ENCODE data around the gene COMP. TPM values are rescaled to one million over a fixed set of nuclear protein-coding genes. Genes with fewer than 3 reads are reported as not detected.

COMP gene
- total and polyA plus RNA-seq, 2 experiments from 2014 or later, result 0.09 to 0.46 TPM

- no peak for TF ChIP-seq CTCF (IDR thresholded peaks at IDR 0.05; ENCODE audit: low read depth, low read length)
- H3K4me1 ChIP-seq (ENCODE audit: low read depth), result peaks cover 10% of the 10 kb centered on the region
- no peaks in the 10 kb centered on the region for H3K27me3 ChIP-seq
- no peak overlapping the region for H3K4me3 ChIP-seq
- H3K36me3 ChIP-seq, result no peaks in the 10 kb centered on the region
- H3K9me3 ChIP-seq (ENCODE audit: low read depth), result no peaks in the 10 kb centered on the region
- H3K27ac ChIP-seq, result no peak overlapping the region
- peak in 1 of 2 donors; percentile 41 for DNase-seq (ENCODE audit: low read depth in 1 of 2, low spot score in 1 of 2)
These were observed 27.2 kb downstream of the COMP start for GRCh38 chr19:18763674-18764590.

GRCh38 chr19:18762125-18763023 is 28.7 kb downstream of the COMP start:
- Histone ChIP-seq H3K9me3 (ENCODE audit: low read depth) (no peaks in the 10 kb centered on the region), H3K36me3 (no peaks in the 10 kb centered on the region), H3K27ac (no peak overlapping the region), H3K4me3 (no peak overlapping the region), H3K27me3 (no peaks in the 10 kb centered on the region), H3K4me1 (ENCODE audit: low read depth) (peaks cover 4% of the 10 kb centered on the region)
- peak; percentile 31 to 79 for DNase-seq (ENCODE audit: low read depth in 1 of 2, low spot score in 1 of 2)
- no peak for TF ChIP-seq CTCF (IDR thresholded peaks at IDR 0.05; ENCODE audit: low read depth, low read length)

- Histone ChIP-seq H3K4me1 (ENCODE audit: low read depth) (peaks cover 4% of the 10 kb centered on the region), H3K27ac (no peak overlapping the region), H3K9me3 (ENCODE audit: low read depth) (no peaks in the 10 kb centered on the region), H3K27me3 (no peaks in the 10 kb centered on the region), H3K4me3 (no peak overlapping the region), H3K36me3 (no peaks in the 10 kb centered on the region)
- no peak for DNase-seq (ENCODE audit: low read depth in 1 of 2, low spot score in 1 of 2)
- TF ChIP-seq CTCF (IDR thresholded peaks at IDR 0.05; ENCODE audit: low read depth, low read length), result no peak
These were observed 29.5 kb downstream of the COMP start for GRCh38 chr19:18761531-18762110.

GRCh38 chr19:18760440-18761383 is 30.4 kb downstream of the COMP start:
- Histone ChIP-seq H3K36me3 (no peaks in the 10 kb centered on the region), H3K27ac (no peak overlapping the region), H3K27me3 (no peaks in the 10 kb centered on the region), H3K4me3 (no peak overlapping the region), H3K9me3 (ENCODE audit: low read depth) (no peaks in the 10 kb centered on the region), H3K4me1 (ENCODE audit: low read depth) (peaks cover 4% of the 10 kb centered on the region)
- TF ChIP-seq CTCF (IDR thresholded peaks at IDR 0.05; ENCODE audit: low read depth, low read length), result no peak
- no peak for DNase-seq (ENCODE audit: low read depth in 1 of 2, low spot score in 1 of 2)
